GM12864 (cell line): ENCODE data around the gene PAX7.

ENCODE experiments used
- DNase-seq: peaks from one replicate; pipeline ENCODE4 v3.0.0-alpha.2; 2011; ENCODE audit warnings: low read depth
- H3K4me3 ChIP-seq: 2 replicates; pipeline ENCODE4 v1.5.1; 2011; ENCODE audit warnings: mild to moderate bottlenecking, low read depth, low read length, control low read depth
- CTCF ChIP-seq: IDR thresholded peaks from 2 replicates; pipeline ENCODE4 v1.5.1; 2011; ENCODE audit warnings: low read depth, mild to moderate bottlenecking, moderate library complexity, low read length, control low read depth, inconsistent platforms; ENCODE audit errors: missing control alignments

The PAX7 gene

GRCh38 chr1:18734461-18735223 lies 104.0 kb downstream of the PAX7 start:
- H3K4me3 ChIP-seq: no peak overlapping the region
- TF ChIP-seq CTCF: no peak
- no peak for DNase-seq

GRCh38 chr1:18735224-18735997 lies 104.8 kb downstream of the PAX7 start:
- no peak overlapping the region for H3K4me3 ChIP-seq
- DNase-seq: no peak
- no peak for TF ChIP-seq CTCF

GRCh38 chr1:18736958-18737357 lies 106.3 kb downstream of the PAX7 start:
- TF ChIP-seq CTCF: no peak
- DNase-seq: no peak
- H3K4me3 ChIP-seq: no peak overlapping the region

GRCh38 chr1:18738126-18738525 lies 107.5 kb downstream of the PAX7 start:
- DNase-seq: no peak
- no peak overlapping the region for H3K4me3 ChIP-seq
- no peak for TF ChIP-seq CTCF

GRCh38 chr1:18738617-18739016 lies 108.0 kb downstream of the PAX7 start:
- H3K4me3 ChIP-seq: no peak overlapping the region
- TF ChIP-seq CTCF: no peak
- DNase-seq: no peak

- no peak overlapping the region for H3K4me3 ChIP-seq
Measured at GRCh38 chr1:18739408-18739807, 108.8 kb downstream of the PAX7 start.

More at GRCh38 chr1:18739408-18739807, 108.8 kb downstream of the PAX7 start:
- no peak for TF ChIP-seq CTCF
- DNase-seq: no peak
